H1 (cell line): ENCODE data around the gene PPP1R12B. TPM values are rescaled to one million over a fixed set of nuclear protein-coding genes. Genes with fewer than 3 reads are reported as not detected.

Source experiments
- CTCF ChIA-PET: fragments of 300-600 bp; sonication (Branson Sonifier 250); formaldehyde crosslinking; loops from one replicate; lab custom pipeline; 2021; ENCODE audit not compliant: partially characterized antibody; lab: Charles Lee
- POLR2A ChIA-PET: fragments of 300-600 bp; sonication (Branson Sonifier 250); formaldehyde crosslinking; loops from one replicate; lab custom pipeline; 2021; ENCODE audit warnings: inconsistent platforms; ENCODE audit not compliant: partially characterized antibody; lab: Charles Lee
- DNase-seq, 2 experiments: peaks; one replicate each; pipeline versions ENCODE4 v3.0.0 to v3.0.0-alpha.2; 2010 to 2022; ENCODE audit warnings: low spot score in 2 of 2, low read depth in 1 of 2, mixed read lengths in 1 of 2
- FAIRE-seq: peaks from 2 replicates; lab custom pipeline; 2011; peaks lifted over from hg19 to GRCh38; lab: Jason Lieb, UNC
- H2AFZ ChIP-seq: 2 replicates; pipeline ENCODE4 v1.8.1; 2012; ENCODE audit warnings: low read length, inconsistent platforms
- H2AK5ac ChIP-seq: 2 replicates; pipeline ENCODE4 v1.6.1; 2013; ENCODE audit warnings: low read depth, low read length
- H2BK120ac ChIP-seq: replicated peaks from 2 replicates; pipeline ENCODE3; 2013; ENCODE audit warnings: low read depth, low read length, inconsistent platforms
- H2BK12ac ChIP-seq: 2 replicates; pipeline ENCODE4 v1.6.1; 2013; ENCODE audit warnings: low read depth, low read length
- H2BK15ac ChIP-seq: 2 replicates; pipeline ENCODE4 v1.6.1; 2013; ENCODE audit warnings: low read length
- H2BK20ac ChIP-seq: 2 replicates; pipeline ENCODE4 v1.6.1; 2013; ENCODE audit warnings: low read length
- H2BK5ac ChIP-seq: 2 replicates; pipeline ENCODE4 v1.6.1; 2013; ENCODE audit warnings: low read depth, low read length
- H3K14ac ChIP-seq: 2 replicates; pipeline ENCODE4 v1.6.1; 2013; ENCODE audit warnings: inconsistent platforms; ENCODE audit not compliant: insufficient read length
- H3K18ac ChIP-seq: 2 replicates; pipeline ENCODE4 v1.6.1; 2013; ENCODE audit warnings: low read length; ENCODE audit errors: extremely low read depth
- H3K23ac ChIP-seq: 2 replicates; pipeline ENCODE4 v1.6.1; 2013; ENCODE audit warnings: inconsistent platforms; ENCODE audit not compliant: insufficient read length
- H3K23me2 ChIP-seq: 2 replicates; pipeline ENCODE4 v1.6.1; 2013; ENCODE audit warnings: low read depth, low read length
- H3K27ac ChIP-seq: 2 replicates; pipeline ENCODE4 v1.6.1; 2011; ENCODE audit warnings: low read depth, low read length, inconsistent platforms
- H3K27me3 ChIP-seq, 4 experiments: replicated peaks in 1 of 4; 1 replicate in 1 of 4; 2 replicates in 3 of 4; pipeline versions ENCODE4 v1.6.1 to v1.8.1; 2011 to 2013; ENCODE audit warnings: low read length in 3 of 4, mild to moderate bottlenecking in 3 of 4, inconsistent platforms in 2 of 4, mixed read lengths in 2 of 4, moderate library complexity in 1 of 4; ENCODE audit not compliant: control insufficient read depth in 3 of 4, insufficient read depth in 3 of 4; ENCODE audit errors: extremely low read depth in 1 of 4
- H3K36me3 ChIP-seq, 4 experiments: 2 replicates each; pipeline versions ENCODE4 v1.6.1 to v1.8.1; 2011 to 2013; ENCODE audit warnings: mild to moderate bottlenecking in 4 of 4, low read length in 3 of 4, moderate library complexity in 2 of 4, control low read depth in 1 of 4, inconsistent platforms in 1 of 4; ENCODE audit not compliant: insufficient read depth in 4 of 4, control insufficient read depth in 2 of 4
- H3K4ac ChIP-seq: replicated peaks from 2 replicates; pipeline ENCODE3; 2013; ENCODE audit warnings: low read length, low read depth, mixed read lengths, inconsistent platforms; ENCODE audit not compliant: insufficient read length
- H3K4me1 ChIP-seq, 4 experiments: replicated peaks in 1 of 4; 1 replicate in 1 of 4; 2 replicates in 3 of 4; pipeline versions ENCODE4 v1.6.1 to v1.8.1; 2011 to 2013; ENCODE audit warnings: low read length in 3 of 4, inconsistent platforms in 2 of 4, mixed read lengths in 1 of 4; ENCODE audit not compliant: insufficient read depth in 4 of 4, control insufficient read depth in 3 of 4
- H3K4me2 ChIP-seq, 2 experiments: 2 replicates each; pipeline versions ENCODE4 v1.6.1 to v1.8.1; 2011 to 2013; ENCODE audit warnings: low read depth in 2 of 2, low read length in 2 of 2, control low read depth in 1 of 2, inconsistent platforms in 1 of 2, mild to moderate bottlenecking in 1 of 2; ENCODE audit not compliant: insufficient read depth in 1 of 2
- H3K4me3 ChIP-seq, 4 experiments: fragments of 200-600, 300-600 bp in 1 of 4; sonication (generic), shearing (Covaris generic), sonication (Bioruptor Twin) in 1 of 4; 2 replicates each; pipeline versions ENCODE4 v1.5.1 to v1.8.1; 2011 to 2016; ENCODE audit warnings: low read length in 4 of 4, low read depth in 3 of 4, control low read depth in 2 of 4, inconsistent platforms in 2 of 4, mild to moderate bottlenecking in 2 of 4, mixed read lengths in 1 of 4, moderate library complexity in 1 of 4; ENCODE audit not compliant: insufficient read depth in 2 of 4; ENCODE audit errors: extremely low read depth in 1 of 4
- H3K56ac ChIP-seq: replicated peaks from 2 replicates; pipeline ENCODE3; 2013; ENCODE audit warnings: low read depth, mild to moderate bottlenecking, mixed read lengths, low read length, inconsistent platforms; ENCODE audit not compliant: insufficient read length
- H3K79me1 ChIP-seq: 2 replicates; pipeline ENCODE4 v1.6.1; 2013; ENCODE audit warnings: low read depth, low read length, control low read depth
- H3K79me2 ChIP-seq, 2 experiments: 2 replicates each; pipeline versions ENCODE4 v1.6.1 to v1.8.1; 2012 to 2013; ENCODE audit warnings: low read length in 2 of 2, mild to moderate bottlenecking in 2 of 2, inconsistent platforms in 1 of 2; ENCODE audit not compliant: insufficient read depth in 2 of 2, control insufficient read depth in 1 of 2
- H3K9ac ChIP-seq, 4 experiments: replicated peaks in 1 of 4; 1 replicate in 1 of 4; 2 replicates in 3 of 4; pipeline versions ENCODE4 v1.6.1 to v1.8.1; 2011 to 2013; ENCODE audit warnings: low read depth in 3 of 4, low read length in 3 of 4, control low read depth in 2 of 4, mild to moderate bottlenecking in 2 of 4, moderate library complexity in 2 of 4, inconsistent platforms in 1 of 4; ENCODE audit errors: extremely low read depth in 1 of 4
- H3K9me3 ChIP-seq, 2 experiments: 2 replicates each; pipeline versions ENCODE4 v1.6.1 to v1.8.1; 2012 to 2013; ENCODE audit warnings: mild to moderate bottlenecking in 2 of 2, moderate library complexity in 2 of 2, control low read depth in 1 of 2, inconsistent platforms in 1 of 2, low read depth in 1 of 2, low read length in 1 of 2, mixed read lengths in 1 of 2; ENCODE audit not compliant: insufficient read depth in 2 of 2
- H4K20me1 ChIP-seq, 2 experiments: replicated peaks in 1 of 2; 2 replicates each; pipeline versions ENCODE3 to v1.8.1; 2011 to 2013; ENCODE audit warnings: inconsistent platforms in 2 of 2, low read length in 2 of 2, mild to moderate bottlenecking in 1 of 2; ENCODE audit not compliant: insufficient read depth in 2 of 2, control insufficient read depth in 1 of 2
- H4K5ac ChIP-seq: 2 replicates; pipeline ENCODE4 v1.6.1; 2013; ENCODE audit warnings: low read length, low read depth, mixed read lengths, inconsistent platforms; ENCODE audit not compliant: insufficient read length
- H4K8ac ChIP-seq: 2 replicates; pipeline ENCODE4 v1.8.0; 2013; ENCODE audit warnings: mild to moderate bottlenecking, moderate library complexity, low read length, inconsistent platforms; ENCODE audit not compliant: insufficient read depth; ENCODE audit errors: extremely low read depth
- H4K91ac ChIP-seq: replicated peaks from 2 replicates; pipeline ENCODE3; 2013; ENCODE audit warnings: low read length, mixed read lengths, inconsistent platforms; ENCODE audit not compliant: insufficient read length
- GTF2F1 ChIP-seq: IDR thresholded peaks from 2 replicates; pipeline ENCODE4 v1.6.1; 2012; ENCODE audit warnings: low read depth, low read length, improper control_type of control experiment, borderline replicate concordance
- POLR2A ChIP-seq, 2 experiments: IDR thresholded peaks; 1 replicate in 1 of 2; 2 replicates in 1 of 2; pipeline ENCODE4 v1.6.1; 2011; ENCODE audit warnings: low read depth in 2 of 2, low read length in 2 of 2, mild to moderate bottlenecking in 2 of 2; ENCODE audit errors: control extremely low read depth in 1 of 2
- WGBS, 2 experiments: shearing (Covaris generic) in 1 of 2; methylation state at CpG; one replicate each; pipeline versions ENCODE4 v1.1.6 to v1.1.7; 2013 to 2015; ENCODE audit warnings: low lambda C conversion rate in 2 of 2, mixed read lengths in 2 of 2, inconsistent platforms in 1 of 2, low coverage in 1 of 2, missing lambda C conversion rate in 1 of 2; ENCODE audit not compliant: insufficient replicate concordance in 2 of 2, insufficient coverage in 1 of 2, insufficient read length in 1 of 2; ENCODE audit errors: extremely low coverage in 1 of 2, missing lambda C conversion rate in 1 of 2; 5-methylcytosine and 5-hydroxymethylcytosine counted together
- polyA plus RNA-seq, 7 experiments: library from polyadenylated mRNA; depleted of rRNA in 3 of 7; stranded (reverse) in 5 of 7; unstranded in 2 of 7; fragments of >200 nt in 5 of 7; fragments of 200-250 nt in 2 of 7; gene quantifications; 1 replicate in 5 of 7; 2 replicates in 1 of 7; 4 replicates in 1 of 7; pipeline versions ENCODE4 v1.2.1 to v1.2.3, GENCODE V29; 2011 to 2013; ENCODE audit warnings: missing spikeins in 2 of 7, mixed read lengths in 2 of 7
- total RNA-seq: library from RNA; stranded (reverse); fragmentation: NEBNext Ultra II Directional; extraction: Animal tissue kit (Norgen Biotek cat#: 25700); gene quantifications from 2 replicates; pipeline ENCODE4 v1.2.1, GENCODE V29; 2021

Gene PPP1R12B
- total and polyA plus RNA-seq, 2 of the 8 experiments (the other 6 are each of a cell fraction or from before 2014, with no cell fraction given) = 7.9 to 18.7 TPM

DNA sequence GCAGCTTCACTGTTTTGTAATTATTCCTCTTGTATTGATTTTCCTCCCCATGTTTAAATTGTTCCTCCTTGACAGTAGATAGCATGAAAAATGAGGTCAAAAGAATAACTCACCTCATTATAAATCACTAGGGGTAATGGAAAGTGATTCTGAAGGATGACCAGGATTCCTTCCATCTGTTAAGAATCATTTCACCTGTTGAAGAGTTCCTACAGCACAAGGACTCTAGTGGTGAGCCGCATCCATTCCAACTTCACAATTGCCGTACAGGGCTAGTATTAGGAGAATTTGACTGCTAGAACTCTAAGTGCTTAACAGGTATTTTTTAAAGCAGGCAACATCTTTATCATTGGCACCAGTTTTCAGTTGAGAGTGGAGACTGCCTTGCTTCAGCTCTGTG is 13.7 kb downstream of the PPP1R12B start:
- no peak overlapping the region for H3K23ac ChIP-seq
- no peak overlapping the region for H2AFZ ChIP-seq
- peak overlapping the region; percentile 75 for H4K91ac ChIP-seq
- peak overlapping the region; percentile 2 for H4K5ac ChIP-seq
- no peaks in the 10 kb centered on the region for H3K36me3 ChIP-seq
- no peak overlapping the region for H2AK5ac ChIP-seq
- peak overlapping the region; percentile 53; the same call in 1 of the 2 replicates for H3K27ac ChIP-seq
- H2BK15ac ChIP-seq = no peak overlapping the region; the same call in 1 of the 2 replicates
- peak overlapping the region; percentile 57 for H3K4ac ChIP-seq
- H3K79me2 ChIP-seq = peaks cover 0 to 42% of the 10 kb centered on the region in 2 experiments; a peak in 2 of 4 replicates
- peaks cover 2 to 14% (median 11%) of the 10 kb centered on the region in 4 experiments for H3K4me1 ChIP-seq
- ChIA-PET POLR2A (interaction anchor here (1.1 to 2.1 kb wide), 3 partner anchors 8 to 14 kb away, joined by 3 to 6 read pairs (median 4); partner anchors contain the start of gene PPP1R12B), CTCF (interaction anchor here (0.7 kb wide), 1 partner anchor 88 kb away, joined by 3 read pairs; no protein-coding TSS in a partner anchor)
- peak overlapping the region; percentile 46 to 64; a peak in 3 of 4 replicates for H3K4me2 ChIP-seq
- peak overlapping the region; percentile 80 for H2BK120ac ChIP-seq
- H3K79me1 ChIP-seq = no peaks in the 10 kb centered on the region
- H2BK12ac ChIP-seq = no peak overlapping the region
- H3K56ac ChIP-seq = no peak overlapping the region
- no peaks in the 10 kb centered on the region for H3K23me2 ChIP-seq
- H2BK20ac ChIP-seq = peak overlapping the region; percentile 92; the same call in 1 of the 2 replicates
- DNase-seq = no peak
- no peak overlapping the region for H4K8ac ChIP-seq
- no peak overlapping the region for H3K18ac ChIP-seq
- H3K9ac ChIP-seq = no peak overlapping the region
- FAIRE-seq = peak; percentile 13
- no peaks in the 10 kb centered on the region for H3K27me3 ChIP-seq
- peak overlapping the region in 1 of 4 experiments; percentile 48; a peak in 1 of 8 replicates for H3K4me3 ChIP-seq
- H3K14ac ChIP-seq = no peak overlapping the region
- H4K20me1 ChIP-seq = no peaks in the 10 kb centered on the region
- WGBS, 2 experiments = 80% methylated on average over 2 of the region's 2 CpGs; no CpG with 5 or more reads in 1 of the 2 experiments
- no peaks in the 10 kb centered on the region for H3K9me3 ChIP-seq
- peak overlapping the region; percentile 67; the same call in 1 of the 2 replicates for H2BK5ac ChIP-seq
- TF ChIP-seq GTF2F1 = no peak
- TF ChIP-seq POLR2A (IDR thresholded peaks at IDR 0.05; ENCODE audit: control extremely low read depth in 1 of 2, low read depth in 2 of 2, low read length in 2 of 2) = no peak
